Measurements from ENCODE around the gene MANEAL. TPM values are rescaled to one million over a fixed set of nuclear protein-coding genes. Genes with fewer than 3 reads are reported as not detected.
"Not testable (repeated sequence)": the region's sequence is repeated elsewhere in the genome, so short reads cannot be mapped to it uniquely, and the experiment has no call there.

MANEAL gene
- total RNA-seq, 1 donor from 2014 or later = 3.1 TPM

DNA sequence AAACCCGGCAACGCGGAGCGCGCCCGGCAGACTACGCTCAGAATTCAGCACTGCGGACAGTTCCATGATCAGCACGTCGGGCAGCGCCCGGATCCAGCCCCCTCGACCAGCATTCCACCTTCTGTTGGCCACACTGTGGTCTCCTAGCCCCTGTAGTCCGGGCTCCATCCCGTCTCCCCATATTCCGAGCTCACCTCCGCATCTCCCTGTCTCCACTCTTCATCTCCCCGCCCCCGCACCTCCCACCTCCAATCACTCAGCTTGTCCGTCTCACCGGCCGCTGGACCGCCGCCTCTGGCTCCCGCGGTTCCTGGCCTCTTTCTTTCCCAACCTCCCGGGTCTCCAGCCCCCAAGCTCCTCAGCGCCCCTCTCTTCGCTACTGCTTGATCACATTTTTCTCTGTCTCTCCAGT lies 29.2 kb upstream of the MANEAL start:
- Mint-ChIP-seq H3K27ac (peak overlapping the region; percentile 46), H3K27me3 (peaks cover 63% of the 10 kb centered on the region), H3K4me1 (peaks cover 10% of the 10 kb centered on the region), H3K9me3 (peaks cover 6% of the 10 kb centered on the region), H3K36me3 (ENCODE audit: low read depth) (no peaks in the 10 kb centered on the region), H3K4me3 (no peak overlapping the region)
- DNase-seq = peak; percentile 86
- intact Hi-C loops (cut with micrococcal nuclease) = no loop called here

DNA sequence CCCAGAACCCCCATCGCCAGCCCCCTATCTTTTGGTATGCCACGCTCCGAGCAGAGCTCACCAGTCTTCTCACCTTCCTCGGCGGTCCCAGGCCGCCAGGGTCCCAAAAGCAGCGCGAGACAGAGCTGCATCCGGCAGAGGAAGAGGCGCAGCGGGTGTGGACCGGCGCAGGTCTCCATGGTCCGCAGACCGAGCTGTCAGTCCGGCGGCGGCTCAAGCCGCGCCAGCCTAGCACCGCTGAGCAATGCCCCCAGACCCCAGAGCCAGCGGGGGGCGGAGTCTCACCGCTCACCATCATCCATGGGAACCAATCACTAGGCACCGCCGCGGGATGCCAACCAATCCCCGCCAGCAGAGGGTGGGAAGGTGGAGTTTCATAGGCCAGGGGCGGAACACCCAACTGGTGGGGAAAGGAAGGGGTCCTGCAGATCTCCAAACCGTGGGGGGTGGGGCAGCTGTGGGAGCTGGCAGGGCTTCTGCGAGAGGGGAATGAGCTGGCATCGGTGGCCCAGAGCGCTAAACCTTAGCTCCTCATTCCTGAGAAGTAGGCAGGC lies 28.7 kb upstream of the MANEAL start, which contains the start of gene EPHA10:
TSS of gene EPHA10 (minus strand) at position 233 of the 554 bp plus-strand sequence. CDS start at position 179, 54 bp downstream.
- H3K27me3 Mint-ChIP-seq = peaks cover 64% of the 10 kb centered on the region
- DNase-seq = no peak
- peaks cover 6% of the 10 kb centered on the region for H3K9me3 Mint-ChIP-seq
- H3K27ac Mint-ChIP-seq = peak within 1 kb of the TSS; percentile 46
- intact Hi-C loops (cut with micrococcal nuclease) = no loop called here
- H3K4me3 Mint-ChIP-seq = peak within 1 kb of the TSS; percentile 64
- H3K36me3 Mint-ChIP-seq (ENCODE audit: low read depth) = no peaks in the 10 kb centered on the region
- peaks cover 10% of the 10 kb centered on the region for H3K4me1 Mint-ChIP-seq

DNA sequence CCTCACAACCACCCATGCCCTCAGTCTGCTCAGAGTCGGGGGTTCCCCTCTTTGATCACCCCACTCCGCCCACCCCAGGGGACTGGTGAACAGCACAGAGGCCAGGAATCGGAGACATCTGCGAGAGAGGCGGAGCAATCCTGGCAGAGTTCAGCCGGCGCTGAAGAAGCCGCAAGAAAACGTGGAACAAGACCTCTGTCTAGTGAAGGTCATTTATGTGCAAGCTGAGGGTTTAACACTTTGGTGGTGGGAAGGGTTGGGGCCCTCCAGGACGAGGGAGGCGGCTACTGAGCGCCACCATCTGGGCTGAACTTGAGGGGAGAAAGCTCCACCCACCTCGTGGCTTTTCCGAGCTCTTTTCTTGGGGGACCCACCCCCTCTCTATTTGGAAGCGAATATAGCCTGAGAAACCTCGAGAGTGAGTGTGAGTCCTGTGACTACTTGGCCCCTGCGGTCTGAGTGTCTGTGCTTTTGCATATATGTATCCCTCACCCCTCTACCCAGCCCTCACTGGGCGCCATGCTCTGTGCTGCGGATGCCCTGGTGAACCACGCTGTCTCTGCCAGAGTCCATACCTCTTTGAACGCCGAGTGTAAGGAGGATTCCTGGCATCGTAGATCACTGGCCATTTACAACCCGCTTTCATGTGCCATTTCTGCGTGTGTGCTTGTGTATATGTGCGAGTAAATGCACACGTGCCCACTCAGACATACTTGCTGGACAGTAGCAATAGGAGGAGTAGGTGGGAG lies 27.6 kb upstream of the MANEAL start:
- no peak overlapping the region for H3K27ac Mint-ChIP-seq
- peaks cover 6% of the 10 kb centered on the region for H3K9me3 Mint-ChIP-seq
- H3K27me3 Mint-ChIP-seq = peaks cover 71% of the 10 kb centered on the region
- H3K4me3 Mint-ChIP-seq = peak overlapping the region; percentile 64
- intact Hi-C loops (cut with micrococcal nuclease) = no loop called here
- no peak for DNase-seq
- H3K36me3 Mint-ChIP-seq (ENCODE audit: low read depth) = no peaks in the 10 kb centered on the region
- H3K4me1 Mint-ChIP-seq = peaks cover 10% of the 10 kb centered on the region

DNA sequence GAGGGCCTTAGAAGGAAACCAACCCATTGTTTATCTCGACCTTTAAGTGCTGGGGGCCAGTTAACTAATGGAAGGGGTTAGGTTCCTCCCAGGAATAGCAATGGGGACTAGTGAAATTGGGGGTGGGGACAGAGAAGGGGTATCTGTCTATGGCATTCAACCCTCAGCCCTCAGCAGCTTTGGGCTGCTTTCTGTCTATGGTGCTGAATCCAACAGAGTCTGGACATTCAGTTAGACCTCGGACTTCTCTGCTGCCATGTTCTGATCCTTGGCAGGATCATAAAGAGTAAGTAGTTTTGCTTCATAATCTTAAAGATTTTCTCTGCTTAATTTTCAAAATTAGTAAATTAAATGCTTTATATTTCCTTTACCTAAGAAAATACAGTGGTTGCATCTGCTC lies 26.2 kb upstream of the MANEAL start:
- Mint-ChIP-seq H3K27me3 (peaks cover 68% of the 10 kb centered on the region), H3K4me1 (peaks cover 10% of the 10 kb centered on the region), H3K4me3 (no peak overlapping the region), H3K9me3 (peaks cover 6% of the 10 kb centered on the region), H3K27ac (no peak overlapping the region), H3K36me3 (ENCODE audit: low read depth) (no peaks in the 10 kb centered on the region)
- intact Hi-C loops (cut with micrococcal nuclease) = no loop called here
- DNase-seq = no peak

DNA sequence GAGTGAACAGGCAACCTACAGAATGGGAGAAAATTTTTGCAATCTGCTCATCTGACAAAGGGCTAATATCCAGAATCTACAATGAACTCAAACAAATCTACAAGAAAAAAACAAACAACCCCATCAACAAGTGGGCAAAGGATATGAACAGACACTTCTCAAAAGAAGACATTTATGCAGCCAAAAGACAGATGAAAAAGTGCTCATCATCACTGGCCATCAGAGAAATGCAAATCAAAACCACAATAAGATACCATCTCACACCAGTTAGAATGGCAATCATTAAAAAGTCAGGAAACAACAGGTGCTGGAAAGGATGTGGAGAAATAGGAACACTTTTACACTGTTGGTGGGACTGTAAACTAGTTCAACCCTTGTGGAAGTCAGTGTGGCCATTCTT lies 22.2 kb upstream of the MANEAL start:
- DNase-seq; H3K4me3 Mint-ChIP-seq; H3K36me3 Mint-ChIP-seq (ENCODE audit: low read depth); H3K4me1 Mint-ChIP-seq; intact Hi-C loops (cut with micrococcal nuclease); H3K27ac Mint-ChIP-seq; H3K9me3 Mint-ChIP-seq: not testable (repeated sequence)
- H3K27me3 Mint-ChIP-seq = peaks cover 38% of the 10 kb centered on the region

DNA sequence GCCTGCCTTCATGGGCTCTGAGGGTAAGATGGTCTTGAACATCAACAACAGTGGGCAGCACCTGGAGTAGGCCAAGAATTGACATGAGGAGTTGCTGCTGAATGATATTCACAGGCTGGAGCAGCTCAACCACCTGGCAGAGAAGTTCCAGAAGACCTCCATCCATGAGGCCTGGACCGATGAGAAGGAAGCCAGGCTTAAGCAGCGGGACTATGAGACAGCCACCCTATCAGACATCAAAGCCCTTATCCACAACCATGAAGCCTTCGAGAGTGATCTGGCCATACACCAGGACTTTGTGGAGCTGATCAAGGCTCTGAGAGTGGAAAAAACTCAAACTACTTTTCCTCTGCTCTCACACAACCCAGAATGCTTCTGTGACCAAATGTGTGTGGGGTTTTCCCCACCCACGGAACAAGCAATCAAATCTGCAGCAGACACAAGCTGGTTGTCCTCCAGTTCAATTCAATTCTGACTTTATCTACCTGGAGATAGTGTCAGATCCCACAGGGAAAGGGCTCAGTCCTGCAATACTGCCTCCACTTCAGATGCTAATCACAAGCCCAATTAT lies 16.6 kb upstream of the MANEAL start:
- no peaks in the 10 kb centered on the region for H3K9me3 Mint-ChIP-seq
- peaks cover 8% of the 10 kb centered on the region for H3K4me1 Mint-ChIP-seq
- H3K36me3 Mint-ChIP-seq (ENCODE audit: low read depth) = no peaks in the 10 kb centered on the region
- DNase-seq = no peak
- intact Hi-C loops (cut with micrococcal nuclease) = no loop called here
- peaks cover 8% of the 10 kb centered on the region for H3K27me3 Mint-ChIP-seq
- no peak overlapping the region for H3K4me3 Mint-ChIP-seq
- no peak overlapping the region for H3K27ac Mint-ChIP-seq

DNA sequence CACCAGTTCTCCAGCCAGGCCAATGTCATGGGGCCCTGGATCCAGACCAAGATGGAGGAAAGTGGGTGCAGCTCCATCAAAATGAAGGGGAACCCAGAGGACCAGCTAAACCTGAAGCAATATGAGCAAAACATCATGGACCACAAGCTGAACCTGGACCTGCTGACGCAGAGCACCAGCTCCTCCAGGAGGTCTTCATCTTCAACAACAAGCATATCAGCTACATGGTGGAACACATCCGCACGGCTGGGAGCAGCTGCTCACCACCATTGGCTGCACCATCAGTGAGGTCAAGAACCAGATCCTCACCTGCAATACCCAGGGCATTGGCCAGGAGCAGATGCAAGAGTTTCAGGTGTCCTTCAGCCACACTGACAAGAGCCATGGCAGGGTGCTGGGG lies 15.0 kb upstream of the MANEAL start:
- H3K27me3 Mint-ChIP-seq = peaks cover 5% of the 10 kb centered on the region
- H3K27ac Mint-ChIP-seq = no peak overlapping the region
- H3K36me3 Mint-ChIP-seq (ENCODE audit: low read depth) = no peaks in the 10 kb centered on the region
- H3K9me3 Mint-ChIP-seq = no peaks in the 10 kb centered on the region
- no peak for DNase-seq
- peaks cover 8% of the 10 kb centered on the region for H3K4me1 Mint-ChIP-seq
- no peak overlapping the region for H3K4me3 Mint-ChIP-seq
- intact Hi-C loops (cut with micrococcal nuclease) = no loop called here

DNA sequence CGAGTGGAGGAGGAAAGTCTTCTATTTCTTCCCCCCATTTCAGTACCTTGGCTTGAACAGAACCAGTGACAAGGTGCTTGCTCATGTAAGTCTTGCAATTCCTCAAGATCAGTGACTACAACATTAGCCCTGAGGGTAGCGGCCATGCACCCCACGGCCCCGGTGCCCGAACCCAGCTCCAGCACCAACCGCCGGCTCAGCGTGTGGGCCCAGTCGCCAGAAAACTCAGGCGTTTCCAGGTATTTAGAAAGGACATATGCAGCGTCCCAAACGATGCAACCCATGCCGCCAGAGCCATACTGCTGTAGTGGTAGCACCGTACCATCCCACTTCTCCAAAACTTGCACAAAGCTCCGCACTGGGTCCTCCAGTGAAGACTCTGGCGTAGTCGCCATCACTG lies 11.2 kb upstream of the MANEAL start:
- no peak for DNase-seq
- intact Hi-C loops (cut with micrococcal nuclease) = no loop called here
- no peak overlapping the region for H3K27ac Mint-ChIP-seq
- no peaks in the 10 kb centered on the region for H3K9me3 Mint-ChIP-seq
- peaks cover 18% of the 10 kb centered on the region for H3K27me3 Mint-ChIP-seq
- H3K4me3 Mint-ChIP-seq = no peak overlapping the region
- H3K4me1 Mint-ChIP-seq = peaks cover under 1% of the 10 kb centered on the region
- H3K36me3 Mint-ChIP-seq (ENCODE audit: low read depth) = no peaks in the 10 kb centered on the region

DNA sequence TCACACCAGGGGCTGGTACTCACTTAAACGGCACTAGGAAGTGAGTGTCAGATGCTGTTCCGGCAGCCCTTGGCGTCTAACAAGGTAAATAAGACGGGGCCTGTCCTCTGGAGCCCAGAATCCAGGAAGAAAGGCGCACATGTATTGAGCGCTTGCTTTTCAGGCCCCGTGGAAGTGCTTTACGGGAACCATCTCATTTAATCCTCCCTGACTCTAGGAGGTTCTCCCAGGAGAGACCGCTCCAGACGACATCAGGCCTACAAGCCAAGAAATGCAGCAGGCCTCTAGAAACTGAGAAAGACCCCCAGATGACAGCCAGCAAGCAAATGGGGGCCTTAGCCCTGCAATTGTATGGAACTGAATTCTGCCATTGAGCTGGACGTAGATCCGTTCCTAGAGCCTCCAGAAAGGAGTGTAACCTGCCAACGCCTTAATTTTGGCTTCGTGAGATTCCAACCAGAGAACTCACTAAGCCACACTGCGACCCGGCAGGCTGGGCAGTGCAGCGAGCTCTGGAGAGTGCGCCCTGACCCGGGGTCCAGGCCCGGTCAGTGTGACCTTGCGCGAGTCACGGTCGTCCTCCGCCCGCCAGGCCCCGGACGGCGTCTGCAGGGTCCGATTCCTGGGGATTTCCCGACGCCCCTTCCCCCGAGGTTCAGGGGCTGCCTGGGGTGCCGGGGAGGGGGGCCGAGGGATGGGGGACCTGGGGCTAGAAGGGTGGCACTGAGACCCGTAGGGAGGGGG lies 532 bp upstream of the MANEAL start:
- H3K36me3 Mint-ChIP-seq (ENCODE audit: low read depth) = no peaks in the 10 kb centered on the region
- peaks cover 12% of the 10 kb centered on the region for H3K4me1 Mint-ChIP-seq
- H3K27ac Mint-ChIP-seq = no peak overlapping the region
- intact Hi-C loops (cut with micrococcal nuclease) = no loop called here
- H3K9me3 Mint-ChIP-seq = no peaks in the 10 kb centered on the region
- H3K4me3 Mint-ChIP-seq = peak overlapping the region; percentile 9
- no peak for DNase-seq
- peaks cover 40% of the 10 kb centered on the region for H3K27me3 Mint-ChIP-seq

DNA sequence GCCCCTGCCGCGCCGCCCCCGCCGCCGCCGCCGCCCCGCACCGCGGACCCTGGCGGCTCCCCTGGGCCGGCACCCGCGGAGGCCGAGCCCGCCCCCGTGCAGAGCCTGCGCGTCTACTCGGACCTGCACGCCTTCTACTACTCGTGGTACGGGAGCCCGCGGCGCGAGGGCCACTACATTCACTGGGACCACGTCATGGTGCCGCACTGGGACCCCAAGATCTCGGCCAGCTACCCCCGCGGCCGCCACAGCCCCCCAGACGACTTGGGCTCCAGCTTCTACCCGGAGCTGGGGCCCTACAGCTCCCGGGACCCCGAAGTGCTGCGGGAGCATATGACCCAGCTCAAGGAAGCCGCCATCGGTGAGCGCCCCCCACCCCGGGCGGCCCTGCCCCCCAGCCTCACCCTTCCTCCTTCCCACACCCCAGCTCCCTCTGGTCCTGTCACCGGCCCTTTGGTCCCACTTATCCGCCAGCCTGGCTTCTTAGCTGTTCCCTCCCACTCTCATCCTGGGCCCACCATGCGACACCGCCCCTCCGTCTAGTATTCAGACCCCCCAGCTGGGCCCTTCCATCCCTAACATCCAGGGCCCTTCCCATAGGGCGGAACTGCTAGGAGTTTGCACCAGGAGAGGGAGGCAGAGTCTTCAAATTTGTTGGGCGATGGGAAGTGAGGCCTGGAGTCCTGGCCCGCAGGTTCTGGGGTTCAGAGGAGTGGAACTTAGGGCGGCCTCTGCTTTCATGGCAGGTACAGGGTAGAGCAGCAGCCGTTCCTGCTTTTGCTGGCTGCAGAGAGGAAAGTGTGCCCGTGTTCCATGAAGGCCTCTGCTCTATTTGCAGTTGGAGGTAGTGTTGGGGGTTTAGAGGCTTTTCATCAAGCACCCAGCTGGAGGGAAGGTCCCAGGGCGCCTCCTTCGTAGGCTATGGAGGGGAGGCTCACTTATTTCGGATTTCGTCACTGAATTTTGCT lies 1.0 kb downstream of the MANEAL start:
- intact Hi-C loops (cut with micrococcal nuclease) = loop anchor here (1.0 kb wide), 1 partner anchor 14 kb away; the partner anchor contains the start of gene YRDC
- Mint-ChIP-seq H3K27ac (no peak overlapping the region), H3K9me3 (no peaks in the 10 kb centered on the region), H3K4me1 (peaks cover 14% of the 10 kb centered on the region), H3K36me3 (ENCODE audit: low read depth) (peaks cover 8% of the 10 kb centered on the region), H3K27me3 (peaks cover 34% of the 10 kb centered on the region), H3K4me3 (peak overlapping the region; percentile 76)
- no peak for DNase-seq

DNA sequence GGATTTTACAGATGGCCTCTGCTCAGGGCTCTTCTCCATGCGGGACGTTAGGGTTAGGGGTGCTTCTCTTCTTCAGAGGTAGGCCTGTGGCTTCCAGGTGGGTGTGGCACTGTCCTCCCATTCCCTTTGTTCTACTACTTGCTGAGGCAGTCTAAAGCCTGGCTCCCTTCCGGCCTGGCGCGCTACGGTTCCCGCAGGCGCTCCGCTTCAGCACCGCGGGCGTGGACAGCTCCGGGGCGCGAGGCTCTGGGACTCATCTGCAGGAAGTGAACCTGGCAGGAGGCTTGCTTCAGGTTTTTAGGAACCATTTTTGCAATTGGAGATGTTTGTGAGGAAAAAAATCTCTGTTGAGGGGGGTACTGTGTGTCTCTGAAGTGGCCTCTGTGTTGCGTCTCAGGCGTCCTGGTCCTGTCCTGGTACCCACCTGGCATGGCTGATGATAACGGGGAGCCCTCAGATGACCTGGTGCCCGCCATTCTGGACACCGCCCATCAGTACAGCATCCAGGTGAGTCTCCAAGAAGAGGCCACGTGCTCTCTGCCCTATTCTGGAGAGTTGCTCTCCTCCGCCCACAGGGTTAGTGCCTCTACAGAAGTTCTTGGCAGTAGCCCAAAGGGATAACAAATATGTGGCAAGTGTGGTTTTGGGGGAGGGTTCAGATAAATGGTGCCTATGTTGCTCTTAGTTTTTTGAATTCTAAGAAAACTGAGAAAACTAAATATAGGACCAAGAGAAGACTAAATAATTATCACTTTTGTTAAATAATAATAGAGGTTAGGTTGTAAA lies 1.9 kb downstream of the MANEAL start:
- H3K4me1 Mint-ChIP-seq = peaks cover 14% of the 10 kb centered on the region

DNA sequence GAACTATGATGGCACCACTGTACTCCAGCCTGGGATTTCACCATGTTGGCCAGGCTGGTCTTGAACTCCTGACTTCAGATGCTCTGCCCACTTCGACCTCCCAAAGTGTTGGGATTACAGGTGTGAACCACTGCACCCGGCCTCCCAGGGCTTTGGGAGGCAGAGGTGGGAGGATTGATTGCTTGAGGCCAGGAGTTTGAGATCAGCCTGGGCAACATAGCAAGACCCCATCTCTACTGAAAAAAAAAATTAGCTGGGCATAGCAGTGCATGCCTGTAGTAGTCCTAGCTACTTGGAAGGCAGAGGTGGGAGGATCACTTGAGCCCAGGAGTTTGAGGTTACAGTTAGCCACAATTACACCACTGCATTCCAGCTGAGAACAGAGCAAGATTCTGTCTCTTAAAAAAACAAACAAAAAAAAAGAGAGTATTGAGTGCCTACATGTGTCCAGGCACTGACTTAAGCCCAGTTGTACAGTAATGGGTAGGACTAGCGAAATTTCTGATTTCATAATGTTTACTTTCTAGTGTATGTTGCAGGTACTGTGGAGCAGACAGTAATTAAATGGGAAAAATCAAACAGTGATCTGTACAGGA lies 4.2 kb downstream of the MANEAL start:
- H3K4me3 Mint-ChIP-seq = no peak overlapping the region
- H3K27me3 Mint-ChIP-seq = peaks cover 13% of the 10 kb centered on the region
- H3K36me3 Mint-ChIP-seq (ENCODE audit: low read depth) = peaks cover 25% of the 10 kb centered on the region
- H3K4me1 Mint-ChIP-seq = peaks cover 14% of the 10 kb centered on the region
- intact Hi-C loops (cut with micrococcal nuclease) = no loop called here
- no peaks in the 10 kb centered on the region for H3K9me3 Mint-ChIP-seq
- no peak for DNase-seq
- H3K27ac Mint-ChIP-seq = no peak overlapping the region

More for the DNA sequence above, 1.9 kb downstream of the MANEAL start:
- no peak overlapping the region for H3K27ac Mint-ChIP-seq
- peaks cover 11% of the 10 kb centered on the region for H3K36me3 Mint-ChIP-seq (ENCODE audit: low read depth)
- no peaks in the 10 kb centered on the region for H3K9me3 Mint-ChIP-seq
- peaks cover 32% of the 10 kb centered on the region for H3K27me3 Mint-ChIP-seq
- intact Hi-C loops (cut with micrococcal nuclease) = loop anchor here (1.0 kb wide), 1 partner anchor 13 kb away; the partner anchor contains the start of gene YRDC
- peak; percentile 90 for DNase-seq
- peak overlapping the region; percentile 76 for H3K4me3 Mint-ChIP-seq

Measured in activated CD4-positive, alpha-beta T cell treated with anti-CD3 and anti-CD28 coated beads, Interleukin-2, amount 10 ng/mL, durations not matched to agents 24 days and 14 days (primary cell).